Dendritic cell treated with granulocyte-macrophage colony-stimulating factor and Interleukin-4, amounts not matched to agents 40 ng/mL and 50 ng/mL, for 4 days (primary cell): ENCODE results near the gene IQGAP2.
A peak's percentile ranks its signal among the peaks of the same experiment; 100 is the strongest.

ENCODE experiments used
- H3K27ac Mint-ChIP-seq: one replicate; pipeline ENCODE4 v1.8.0; 2022; ENCODE audit warnings: mild to moderate bottlenecking, mixed read lengths
- H3K27me3 Mint-ChIP-seq: one replicate; pipeline ENCODE4 v1.8.0; 2022; ENCODE audit warnings: mild to moderate bottlenecking, mixed read lengths
- H3K36me3 Mint-ChIP-seq: one replicate; pipeline ENCODE4 v1.8.0; 2022; ENCODE audit warnings: low read depth, mixed read lengths
- H3K4me1 Mint-ChIP-seq: one replicate; pipeline ENCODE4 v1.8.0; 2022; ENCODE audit warnings: low read depth, mixed read lengths
- H3K4me3 Mint-ChIP-seq: one replicate; pipeline ENCODE4 v1.8.0; 2022; ENCODE audit warnings: mild to moderate bottlenecking, moderate library complexity, mixed read lengths
- H3K9me3 Mint-ChIP-seq: one replicate; pipeline ENCODE4 v1.8.0; 2022; ENCODE audit warnings: mixed read lengths
- intact Hi-C: fragments of 100-400 bp; cut with micrococcal nuclease; formaldehyde crosslinking; loops from one replicate; pipeline ENCODE4 v1.15.0; 2022

The IQGAP2 gene

GRCh38 chr5:76489877-76490688, 87.0 kb downstream of the IQGAP2 start:
- Mint-ChIP-seq H3K27ac (no peak overlapping the region), H3K4me3 (no peak overlapping the region)

GRCh38 chr5:76490960-76491359, 87.9 kb downstream of the IQGAP2 start:
- intact Hi-C loops, result no loop called here
- Mint-ChIP-seq H3K36me3 (peaks cover 16% of the 10 kb centered on the region), H3K27ac (no peak overlapping the region), H3K27me3 (no peaks in the 10 kb centered on the region), H3K4me3 (no peak overlapping the region), H3K9me3 (no peaks in the 10 kb centered on the region), H3K4me1 (peaks cover 30% of the 10 kb centered on the region)

More at GRCh38 chr5:76489877-76490688, 87.0 kb downstream of the IQGAP2 start:
- intact Hi-C loops, result no loop called here
- H3K4me1 Mint-ChIP-seq, result peaks cover 22% of the 10 kb centered on the region
- H3K27me3 Mint-ChIP-seq, result no peaks in the 10 kb centered on the region
- H3K9me3 Mint-ChIP-seq, result no peaks in the 10 kb centered on the region
- peaks cover 16% of the 10 kb centered on the region for H3K36me3 Mint-ChIP-seq

GRCh38 chr5:76492819-76493189, 89.7 kb downstream of the IQGAP2 start:
- Mint-ChIP-seq H3K4me3 (no peak overlapping the region), H3K27me3 (no peaks in the 10 kb centered on the region), H3K27ac (peak overlapping the region; percentile 5), H3K4me1 (peaks cover 40% of the 10 kb centered on the region), H3K9me3 (no peaks in the 10 kb centered on the region), H3K36me3 (peaks cover 16% of the 10 kb centered on the region)
- intact Hi-C loops, result no loop called here

- intact Hi-C loops, result no loop called here
- no peaks in the 10 kb centered on the region for H3K9me3 Mint-ChIP-seq
- H3K27me3 Mint-ChIP-seq, result no peaks in the 10 kb centered on the region
- H3K4me1 Mint-ChIP-seq, result peaks cover 40% of the 10 kb centered on the region
- H3K4me3 Mint-ChIP-seq, result no peak overlapping the region
- peak overlapping the region; percentile 5 for H3K27ac Mint-ChIP-seq
- H3K36me3 Mint-ChIP-seq, result peaks cover 16% of the 10 kb centered on the region
These were observed 90.2 kb downstream of the IQGAP2 start for GRCh38 chr5:76493190-76493837.

GRCh38 chr5:76494201-76494600, 91.1 kb downstream of the IQGAP2 start:
- Mint-ChIP-seq H3K4me1 (peaks cover 45% of the 10 kb centered on the region), H3K36me3 (peaks cover 13% of the 10 kb centered on the region), H3K27me3 (no peaks in the 10 kb centered on the region), H3K4me3 (no peak overlapping the region), H3K27ac (no peak overlapping the region), H3K9me3 (no peaks in the 10 kb centered on the region)
- intact Hi-C loops, result no loop called here

- Mint-ChIP-seq H3K9me3 (no peaks in the 10 kb centered on the region), H3K36me3 (peaks cover 4% of the 10 kb centered on the region), H3K4me3 (no peak overlapping the region), H3K27ac (peak overlapping the region; percentile 31), H3K27me3 (no peaks in the 10 kb centered on the region), H3K4me1 (peaks cover 47% of the 10 kb centered on the region)
- intact Hi-C loops, result no loop called here
These were observed 92.8 kb downstream of the IQGAP2 start for GRCh38 chr5:76495870-76496269.

GRCh38 chr5:76497065-76497460, 94.0 kb downstream of the IQGAP2 start:
- peak overlapping the region; percentile 31 for H3K27ac Mint-ChIP-seq
- intact Hi-C loops, result no loop called here
- H3K4me1 Mint-ChIP-seq, result peaks cover 43% of the 10 kb centered on the region
- no peak overlapping the region for H3K4me3 Mint-ChIP-seq
- H3K36me3 Mint-ChIP-seq, result no peaks in the 10 kb centered on the region
- no peaks in the 10 kb centered on the region for H3K9me3 Mint-ChIP-seq
- H3K27me3 Mint-ChIP-seq, result no peaks in the 10 kb centered on the region

GRCh38 chr5:76497986-76498717, 95.1 kb downstream of the IQGAP2 start:
- no peaks in the 10 kb centered on the region for H3K36me3 Mint-ChIP-seq
- H3K4me3 Mint-ChIP-seq, result no peak overlapping the region
- no peak overlapping the region for H3K27ac Mint-ChIP-seq
- H3K27me3 Mint-ChIP-seq, result no peaks in the 10 kb centered on the region
- intact Hi-C loops, result no loop called here
- no peaks in the 10 kb centered on the region for H3K9me3 Mint-ChIP-seq
- H3K4me1 Mint-ChIP-seq, result peaks cover 43% of the 10 kb centered on the region

GRCh38 chr5:76499507-76500161, 96.5 kb downstream of the IQGAP2 start:
- Mint-ChIP-seq H3K27me3 (no peaks in the 10 kb centered on the region), H3K4me3 (no peak overlapping the region), H3K4me1 (peaks cover 44% of the 10 kb centered on the region), H3K36me3 (no peaks in the 10 kb centered on the region), H3K9me3 (no peaks in the 10 kb centered on the region), H3K27ac (no peak overlapping the region)
- intact Hi-C loops, result no loop called here

- H3K36me3 Mint-ChIP-seq, result no peaks in the 10 kb centered on the region
- no peak overlapping the region for H3K27ac Mint-ChIP-seq
- intact Hi-C loops, result no loop called here
- no peaks in the 10 kb centered on the region for H3K27me3 Mint-ChIP-seq
- H3K4me1 Mint-ChIP-seq, result peaks cover 47% of the 10 kb centered on the region
- no peaks in the 10 kb centered on the region for H3K9me3 Mint-ChIP-seq
- no peak overlapping the region for H3K4me3 Mint-ChIP-seq
These were observed 97.7 kb downstream of the IQGAP2 start for GRCh38 chr5:76500633-76501393.

- peaks cover 44% of the 10 kb centered on the region for H3K4me1 Mint-ChIP-seq
These were observed 100.8 kb downstream of the IQGAP2 start for GRCh38 chr5:76503929-76504328.

GRCh38 chr5:76504901-76505564, 101.9 kb downstream of the IQGAP2 start:
- Mint-ChIP-seq H3K4me3 (no peak overlapping the region), H3K27ac (peak overlapping the region; percentile 10), H3K27me3 (no peaks in the 10 kb centered on the region), H3K36me3 (no peaks in the 10 kb centered on the region), H3K9me3 (no peaks in the 10 kb centered on the region), H3K4me1 (peaks cover 36% of the 10 kb centered on the region)
- intact Hi-C loops, result no loop called here

More at GRCh38 chr5:76503929-76504328, 100.8 kb downstream of the IQGAP2 start:
- Mint-ChIP-seq H3K9me3 (no peaks in the 10 kb centered on the region), H3K36me3 (no peaks in the 10 kb centered on the region), H3K27me3 (no peaks in the 10 kb centered on the region), H3K4me3 (no peak overlapping the region), H3K27ac (peak overlapping the region; percentile 10)
- intact Hi-C loops, result no loop called here

- Mint-ChIP-seq H3K36me3 (peaks cover 6% of the 10 kb centered on the region), H3K4me3 (no peak overlapping the region), H3K27ac (no peak overlapping the region), H3K27me3 (no peaks in the 10 kb centered on the region), H3K4me1 (peaks cover 4% of the 10 kb centered on the region), H3K9me3 (no peaks in the 10 kb centered on the region)
- intact Hi-C loops, result no loop called here
These were observed 110.4 kb downstream of the IQGAP2 start for GRCh38 chr5:76513476-76513875.
